HEK293T (cell line): ENCODE data around the gene RAB7B.

Source experiments
- CTBP1 ChIP-seq: fragments of 450-650 bp; IDR thresholded peaks from 2 replicates; pipeline ENCODE4 v1.6.1; 2016; ENCODE audit warnings: borderline replicate concordance
- FOXA1 ChIP-seq: fragments of 450-650 bp; IDR thresholded peaks from 2 replicates; pipeline ENCODE4 v1.6.1; 2016; ENCODE audit warnings: mild to moderate bottlenecking
- L3MBTL2 ChIP-seq: fragments of 450-650 bp; conservative IDR thresholded peaks from 2 replicates; pipeline ENCODE4 v1.6.1; 2016; ENCODE audit warnings: mild to moderate bottlenecking
- SP1 ChIP-seq: fragments of 450-650 bp; IDR thresholded peaks from 2 replicates; pipeline ENCODE4 v1.6.1; 2017

GRCh38 chr1:205972491-205973168, 30.6 kb downstream of the RAB7B start:
- TF ChIP-seq FOXA1 (no peak), CTBP1 (no peak), L3MBTL2 (no peak), SP1 (no peak)
